Gastroesophageal sphincter (tissue), 4 donors: ENCODE results near the gene GOLGA1. TPM values are rescaled to one million over a fixed set of nuclear protein-coding genes. Genes with fewer than 3 reads are reported as not detected.

Source experiments
- ATAC-seq: fragments of 150-250 bp; one replicate; pipeline ENCODE4 v1.9.1; 2016; ENCODE audit warnings: mild to moderate bottlenecking, moderate library complexity
- H3K27ac ChIP-seq, 4 donors: fragments of 200-600 bp; sonication (generic) in 3 of 4; 1 replicate in 3 of 4; 2 replicates in 1 of 4; pipeline ENCODE4 v1.5.1; 2016 to 2019
- H3K27me3 ChIP-seq: fragments of 200-600 bp; sonication (generic); one replicate; pipeline ENCODE4 v1.5.1; 2019
- H3K36me3 ChIP-seq, 2 donors: fragments of 200-600 bp; sonication (generic); one replicate each; pipeline ENCODE4 v1.5.1; 2019; ENCODE audit warnings: control low read depth in 1 of 2
- H3K4me1 ChIP-seq, 3 donors: fragments of 200-600 bp; sonication (generic); 1 replicate in 2 of 3; 2 replicates in 1 of 3; pipeline ENCODE4 v1.5.1; 2016 to 2019; ENCODE audit warnings: control low read depth in 2 of 3
- H3K4me3 ChIP-seq, 2 donors: fragments of 200-600 bp; sonication (generic); one replicate each; pipeline ENCODE4 v1.5.1; 2019; ENCODE audit warnings: mild to moderate bottlenecking in 1 of 2, moderate library complexity in 1 of 2
- H3K9me3 ChIP-seq, 3 donors: fragments of 200-600 bp; sonication (generic); one replicate each; pipeline ENCODE4 v1.5.1; 2017 to 2019; ENCODE audit warnings: control low read depth in 2 of 3
- CTCF ChIP-seq, 4 experiments: fragments of 200-600 bp in 2 of 4; fragments of 450-650 bp in 2 of 4; sonication (generic) in 1 of 4; IDR thresholded peaks; one replicate each; pipeline ENCODE4 v1.5.1; 2017 to 2019; ENCODE audit warnings: antibody characterized with exemption in 4 of 4, mild to moderate bottlenecking in 2 of 4, moderate library complexity in 2 of 4
- EP300 ChIP-seq: sonication (generic); formaldehyde crosslinking; IDR thresholded peaks from one replicate; pipeline ENCODE4 v1.6.1; 2017; ENCODE audit warnings: antibody characterized with exemption, mild to moderate bottlenecking
- POLR2A ChIP-seq, 2 donors: fragments of 450-650 bp; IDR thresholded peaks; one replicate each; pipeline ENCODE4 v1.6.1; 2017; ENCODE audit warnings: antibody characterized with exemption in 2 of 2, mild to moderate bottlenecking in 2 of 2, moderate library complexity in 1 of 2
- POLR2AphosphoS5 ChIP-seq: sonication (generic); formaldehyde crosslinking; IDR thresholded peaks from one replicate; pipeline ENCODE4 v1.6.1; 2017; ENCODE audit warnings: antibody characterized with exemption
- WGBS, 2 donors: methylation state at CpG; one replicate each; pipeline ENCODE4 v1.1.5; 2018; ENCODE audit warnings: low coverage in 1 of 2; 5-methylcytosine and 5-hydroxymethylcytosine counted together
- total RNA-seq, 4 donors: library from RNA; depleted of rRNA; stranded (reverse); fragments of >200 nt; gene quantifications; one replicate each; pipeline ENCODE4 v1.1.0, GENCODE V29; 2016

The GOLGA1 gene
- total RNA-seq, 4 donors from 2014 or later, result 21.3 to 42.5 (median 31.9) TPM

GRCh38 chr9:124947727-124948391 lies 7.0 kb upstream of the GOLGA1 start:
- no peaks in the 10 kb centered on the region for H3K4me1 ChIP-seq
- H3K9me3 ChIP-seq, result no peaks in the 10 kb centered on the region
- H3K27ac ChIP-seq, result no peak overlapping the region
- no peak for ATAC-seq
- H3K36me3 ChIP-seq, result peaks cover 0 to 21% of the 10 kb centered on the region in 2 donors
- 76 to 96% methylated on average over 4 to 5 of the region's 5 CpGs for WGBS, 2 donors
- no peak for TF ChIP-seq POLR2A (IDR thresholded peaks at IDR 0.05)
- H3K27me3 ChIP-seq, result no peaks in the 10 kb centered on the region
- no peak overlapping the region for H3K4me3 ChIP-seq

- TF ChIP-seq CTCF (IDR thresholded peaks at IDR 0.05) (no peak), POLR2AphosphoS5 (no peak), EP300 (no peak), POLR2A (IDR thresholded peaks at IDR 0.05) (no peak)
- H3K27ac ChIP-seq, result no peak overlapping the region
- no peaks in the 10 kb centered on the region for H3K9me3 ChIP-seq
- WGBS, 2 donors, result 75 to 82% methylated on average over 1 of the region's 1 CpG
- H3K4me1 ChIP-seq, result peaks cover 0 to 9% (median 3%) of the 10 kb centered on the region in 3 donors
- no peak overlapping the region for H3K4me3 ChIP-seq
- H3K27me3 ChIP-seq, result no peaks in the 10 kb centered on the region
- no peak for ATAC-seq
- H3K36me3 ChIP-seq, result peaks cover 0 to 4% of the 10 kb centered on the region in 2 donors
Observed at GRCh38 chr9:124946167-124946566, 5.3 kb upstream of the GOLGA1 start.

- peak in 1 of 4 experiments; percentile 8 for TF ChIP-seq CTCF (IDR thresholded peaks at IDR 0.05)
- no peak for TF ChIP-seq POLR2AphosphoS5
- TF ChIP-seq EP300, result no peak
- WGBS, 2 donors, result 8 to 41% methylated on average over 7 to 17 of the region's 31 CpGs
- Histone ChIP-seq H3K9me3 (no peaks in the 10 kb centered on the region), H3K36me3 (peaks cover 0 to 17% of the 10 kb centered on the region in 2 donors), H3K27ac (peak overlapping the region; percentile 85 to 99 (median 96)), H3K4me1 (peaks cover 0 to 25% (median 3%) of the 10 kb centered on the region in 3 donors), H3K4me3 (peak overlapping the region; percentile 69 to 82), H3K27me3 (no peaks in the 10 kb centered on the region)
- ATAC-seq, result no peak
Observed at GRCh38 chr9:124941679-124942561, 1.0 kb upstream of the GOLGA1 start.

- no peak for ATAC-seq
- no peaks in the 10 kb centered on the region for H3K27me3 ChIP-seq
- H3K9me3 ChIP-seq, result no peaks in the 10 kb centered on the region
- 0% methylated on average over 5 of the region's 17 CpGs; no CpG with 5 or more reads in 1 of the 2 donors for WGBS, 2 donors
- H3K4me3 ChIP-seq, result peak overlapping the region; percentile 69 to 82
- H3K27ac ChIP-seq, result peak overlapping the region; percentile 85 to 99 (median 96)
- H3K36me3 ChIP-seq, result peaks cover 0 to 31% of the 10 kb centered on the region in 2 donors
- H3K4me1 ChIP-seq, result peaks cover 0 to 25% (median 3%) of the 10 kb centered on the region in 3 donors
- TF ChIP-seq POLR2A (IDR thresholded peaks at IDR 0.05) (no peak), CTCF (IDR thresholded peaks at IDR 0.05) (no peak), POLR2AphosphoS5 (no peak), EP300 (no peak)
Observed at GRCh38 chr9:124940521-124940893, 376 bp downstream of the GOLGA1 start.

GRCh38 chr9:124939944-124940343 lies 939 bp downstream of the GOLGA1 start:
- no peaks in the 10 kb centered on the region for H3K9me3 ChIP-seq
- H3K27ac ChIP-seq, result peak overlapping the region; percentile 85 to 99 (median 96)
- no peaks in the 10 kb centered on the region for H3K27me3 ChIP-seq
- no peak for ATAC-seq
- TF ChIP-seq CTCF (IDR thresholded peaks at IDR 0.05) (no peak), POLR2AphosphoS5 (no peak), EP300 (no peak), POLR2A (IDR thresholded peaks at IDR 0.05) (no peak)
- peak overlapping the region; percentile 69 to 82 for H3K4me3 ChIP-seq
- H3K36me3 ChIP-seq, result peaks cover 0 to 37% of the 10 kb centered on the region in 2 donors
- H3K4me1 ChIP-seq, result peaks cover 0 to 25% (median 3%) of the 10 kb centered on the region in 3 donors
